H1 (cell line): ENCODE results near the gene CTAG2. TPM values are rescaled to one million over a fixed set of nuclear protein-coding genes. Genes with fewer than 3 reads are reported as not detected.

ENCODE experiments used
- CTCF ChIA-PET: fragments of 300-600 bp; sonication (Branson Sonifier 250); formaldehyde crosslinking; loops from one replicate; lab custom pipeline; 2021; ENCODE audit not compliant: partially characterized antibody; lab: Charles Lee
- POLR2A ChIA-PET: fragments of 300-600 bp; sonication (Branson Sonifier 250); formaldehyde crosslinking; loops from one replicate; lab custom pipeline; 2021; ENCODE audit warnings: inconsistent platforms; ENCODE audit not compliant: partially characterized antibody; lab: Charles Lee
- DNase-seq, 2 experiments: peaks; one replicate each; pipeline versions ENCODE4 v3.0.0 to v3.0.0-alpha.2; 2010 to 2022; ENCODE audit warnings: low spot score in 2 of 2, low read depth in 1 of 2, mixed read lengths in 1 of 2
- FAIRE-seq: peaks from 2 replicates; lab custom pipeline; 2011; peaks lifted over from hg19 to GRCh38; lab: Jason Lieb, UNC
- H2AFZ ChIP-seq: 2 replicates; pipeline ENCODE4 v1.8.1; 2012; ENCODE audit warnings: low read length, inconsistent platforms
- H2AK5ac ChIP-seq: 2 replicates; pipeline ENCODE4 v1.6.1; 2013; ENCODE audit warnings: low read depth, low read length
- H2BK120ac ChIP-seq: replicated peaks from 2 replicates; pipeline ENCODE3; 2013; ENCODE audit warnings: low read depth, low read length, inconsistent platforms
- H2BK12ac ChIP-seq: 2 replicates; pipeline ENCODE4 v1.6.1; 2013; ENCODE audit warnings: low read depth, low read length
- H2BK15ac ChIP-seq: 2 replicates; pipeline ENCODE4 v1.6.1; 2013; ENCODE audit warnings: low read length
- H2BK20ac ChIP-seq: 2 replicates; pipeline ENCODE4 v1.6.1; 2013; ENCODE audit warnings: low read length
- H2BK5ac ChIP-seq: 2 replicates; pipeline ENCODE4 v1.6.1; 2013; ENCODE audit warnings: low read depth, low read length
- H3K14ac ChIP-seq: 2 replicates; pipeline ENCODE4 v1.6.1; 2013; ENCODE audit warnings: inconsistent platforms; ENCODE audit not compliant: insufficient read length
- H3K18ac ChIP-seq: 2 replicates; pipeline ENCODE4 v1.6.1; 2013; ENCODE audit warnings: low read length; ENCODE audit errors: extremely low read depth
- H3K23ac ChIP-seq: 2 replicates; pipeline ENCODE4 v1.6.1; 2013; ENCODE audit warnings: inconsistent platforms; ENCODE audit not compliant: insufficient read length
- H3K23me2 ChIP-seq: 2 replicates; pipeline ENCODE4 v1.6.1; 2013; ENCODE audit warnings: low read depth, low read length
- H3K27ac ChIP-seq: 2 replicates; pipeline ENCODE4 v1.6.1; 2011; ENCODE audit warnings: low read depth, low read length, inconsistent platforms
- H3K27me3 ChIP-seq, 4 experiments: replicated peaks in 1 of 4; 1 replicate in 1 of 4; 2 replicates in 3 of 4; pipeline versions ENCODE4 v1.6.1 to v1.8.1; 2011 to 2013; ENCODE audit warnings: low read length in 3 of 4, mild to moderate bottlenecking in 3 of 4, inconsistent platforms in 2 of 4, mixed read lengths in 2 of 4, moderate library complexity in 1 of 4; ENCODE audit not compliant: control insufficient read depth in 3 of 4, insufficient read depth in 3 of 4; ENCODE audit errors: extremely low read depth in 1 of 4
- H3K36me3 ChIP-seq, 4 experiments: 2 replicates each; pipeline versions ENCODE4 v1.6.1 to v1.8.1; 2011 to 2013; ENCODE audit warnings: mild to moderate bottlenecking in 4 of 4, low read length in 3 of 4, moderate library complexity in 2 of 4, control low read depth in 1 of 4, inconsistent platforms in 1 of 4; ENCODE audit not compliant: insufficient read depth in 4 of 4, control insufficient read depth in 2 of 4
- H3K4ac ChIP-seq: replicated peaks from 2 replicates; pipeline ENCODE3; 2013; ENCODE audit warnings: low read length, low read depth, mixed read lengths, inconsistent platforms; ENCODE audit not compliant: insufficient read length
- H3K4me1 ChIP-seq, 4 experiments: replicated peaks in 1 of 4; 1 replicate in 1 of 4; 2 replicates in 3 of 4; pipeline versions ENCODE4 v1.6.1 to v1.8.1; 2011 to 2013; ENCODE audit warnings: low read length in 3 of 4, inconsistent platforms in 2 of 4, mixed read lengths in 1 of 4; ENCODE audit not compliant: insufficient read depth in 4 of 4, control insufficient read depth in 3 of 4
- H3K4me2 ChIP-seq, 2 experiments: 2 replicates each; pipeline versions ENCODE4 v1.6.1 to v1.8.1; 2011 to 2013; ENCODE audit warnings: low read depth in 2 of 2, low read length in 2 of 2, control low read depth in 1 of 2, inconsistent platforms in 1 of 2, mild to moderate bottlenecking in 1 of 2; ENCODE audit not compliant: insufficient read depth in 1 of 2
- H3K4me3 ChIP-seq, 4 experiments: fragments of 200-600, 300-600 bp in 1 of 4; sonication (generic), shearing (Covaris generic), sonication (Bioruptor Twin) in 1 of 4; 2 replicates each; pipeline versions ENCODE4 v1.5.1 to v1.8.1; 2011 to 2016; ENCODE audit warnings: low read length in 4 of 4, low read depth in 3 of 4, control low read depth in 2 of 4, inconsistent platforms in 2 of 4, mild to moderate bottlenecking in 2 of 4, mixed read lengths in 1 of 4, moderate library complexity in 1 of 4; ENCODE audit not compliant: insufficient read depth in 2 of 4; ENCODE audit errors: extremely low read depth in 1 of 4
- H3K56ac ChIP-seq: replicated peaks from 2 replicates; pipeline ENCODE3; 2013; ENCODE audit warnings: low read depth, mild to moderate bottlenecking, mixed read lengths, low read length, inconsistent platforms; ENCODE audit not compliant: insufficient read length
- H3K79me1 ChIP-seq: 2 replicates; pipeline ENCODE4 v1.6.1; 2013; ENCODE audit warnings: low read depth, low read length, control low read depth
- H3K79me2 ChIP-seq, 2 experiments: 2 replicates each; pipeline versions ENCODE4 v1.6.1 to v1.8.1; 2012 to 2013; ENCODE audit warnings: low read length in 2 of 2, mild to moderate bottlenecking in 2 of 2, inconsistent platforms in 1 of 2; ENCODE audit not compliant: insufficient read depth in 2 of 2, control insufficient read depth in 1 of 2
- H3K9ac ChIP-seq, 4 experiments: replicated peaks in 1 of 4; 1 replicate in 1 of 4; 2 replicates in 3 of 4; pipeline versions ENCODE4 v1.6.1 to v1.8.1; 2011 to 2013; ENCODE audit warnings: low read depth in 3 of 4, low read length in 3 of 4, control low read depth in 2 of 4, mild to moderate bottlenecking in 2 of 4, moderate library complexity in 2 of 4, inconsistent platforms in 1 of 4; ENCODE audit errors: extremely low read depth in 1 of 4
- H3K9me3 ChIP-seq, 2 experiments: 2 replicates each; pipeline versions ENCODE4 v1.6.1 to v1.8.1; 2012 to 2013; ENCODE audit warnings: mild to moderate bottlenecking in 2 of 2, moderate library complexity in 2 of 2, control low read depth in 1 of 2, inconsistent platforms in 1 of 2, low read depth in 1 of 2, low read length in 1 of 2, mixed read lengths in 1 of 2; ENCODE audit not compliant: insufficient read depth in 2 of 2
- H4K20me1 ChIP-seq, 2 experiments: replicated peaks in 1 of 2; 2 replicates each; pipeline versions ENCODE3 to v1.8.1; 2011 to 2013; ENCODE audit warnings: inconsistent platforms in 2 of 2, low read length in 2 of 2, mild to moderate bottlenecking in 1 of 2; ENCODE audit not compliant: insufficient read depth in 2 of 2, control insufficient read depth in 1 of 2
- H4K5ac ChIP-seq: 2 replicates; pipeline ENCODE4 v1.6.1; 2013; ENCODE audit warnings: low read length, low read depth, mixed read lengths, inconsistent platforms; ENCODE audit not compliant: insufficient read length
- H4K8ac ChIP-seq: 2 replicates; pipeline ENCODE4 v1.8.0; 2013; ENCODE audit warnings: mild to moderate bottlenecking, moderate library complexity, low read length, inconsistent platforms; ENCODE audit not compliant: insufficient read depth; ENCODE audit errors: extremely low read depth
- H4K91ac ChIP-seq: replicated peaks from 2 replicates; pipeline ENCODE3; 2013; ENCODE audit warnings: low read length, mixed read lengths, inconsistent platforms; ENCODE audit not compliant: insufficient read length
- KDM1A ChIP-seq: fragments of 200-600, 300-600 bp; sonication (generic); IDR thresholded peaks from 2 replicates; pipeline ENCODE4 v1.7.1; 2016; ENCODE audit warnings: mild to moderate bottlenecking, low read length, borderline replicate concordance
- KDM4A ChIP-seq: IDR thresholded peaks from one replicate; pipeline ENCODE4 v1.7.1; 2012; ENCODE audit warnings: low read depth, mild to moderate bottlenecking, moderate library complexity, low read length, inconsistent platforms; ENCODE audit not compliant: severe bottlenecking
- POLR2A ChIP-seq, 2 experiments: IDR thresholded peaks; 1 replicate in 1 of 2; 2 replicates in 1 of 2; pipeline ENCODE4 v1.6.1; 2011; ENCODE audit warnings: low read depth in 2 of 2, low read length in 2 of 2, mild to moderate bottlenecking in 2 of 2; ENCODE audit errors: control extremely low read depth in 1 of 2
- POLR2AphosphoS5 ChIP-seq: IDR thresholded peaks from 2 replicates; pipeline ENCODE4 v1.6.1; 2011; ENCODE audit warnings: low read depth, low read length
- TBP ChIP-seq: IDR thresholded peaks from 2 replicates; pipeline ENCODE4 v1.6.1; 2011; ENCODE audit warnings: low read depth, low read length, improper control_type of control experiment
- YY1 ChIP-seq: IDR thresholded peaks from 2 replicates; pipeline ENCODE4 v1.6.1; 2011; ENCODE audit warnings: low read depth, mild to moderate bottlenecking, low read length
- WGBS, 2 experiments: shearing (Covaris generic) in 1 of 2; methylation state at CpG; one replicate each; pipeline versions ENCODE4 v1.1.6 to v1.1.7; 2013 to 2015; ENCODE audit warnings: low lambda C conversion rate in 2 of 2, mixed read lengths in 2 of 2, inconsistent platforms in 1 of 2, low coverage in 1 of 2, missing lambda C conversion rate in 1 of 2; ENCODE audit not compliant: insufficient replicate concordance in 2 of 2, insufficient coverage in 1 of 2, insufficient read length in 1 of 2; ENCODE audit errors: extremely low coverage in 1 of 2, missing lambda C conversion rate in 1 of 2; 5-methylcytosine and 5-hydroxymethylcytosine counted together
- polyA plus RNA-seq, 7 experiments: library from polyadenylated mRNA; depleted of rRNA in 3 of 7; stranded (reverse) in 5 of 7; unstranded in 2 of 7; fragments of >200 nt in 5 of 7; fragments of 200-250 nt in 2 of 7; gene quantifications; 1 replicate in 5 of 7; 2 replicates in 1 of 7; 4 replicates in 1 of 7; pipeline versions ENCODE4 v1.2.1 to v1.2.3, GENCODE V29; 2011 to 2013; ENCODE audit warnings: missing spikeins in 2 of 7, mixed read lengths in 2 of 7
- total RNA-seq: library from RNA; stranded (reverse); fragmentation: NEBNext Ultra II Directional; extraction: Animal tissue kit (Norgen Biotek cat#: 25700); gene quantifications from 2 replicates; pipeline ENCODE4 v1.2.1, GENCODE V29; 2021

The CTAG2 gene
- total and polyA plus RNA-seq, 2 of the 8 experiments (the other 6 are each of a cell fraction or from before 2014, with no cell fraction given): not detected

GRCh38 chrX:154603438-154604430, 49.6 kb downstream of the CTAG2 start:
- Histone ChIP-seq H4K8ac (no peak overlapping the region), H3K79me1 (no peaks in the 10 kb centered on the region), H3K9ac (no peak overlapping the region), H4K5ac (no peak overlapping the region), H3K27ac (no peak overlapping the region), H3K27me3 (no peaks in the 10 kb centered on the region), H3K4me3 (no peak overlapping the region), H3K79me2 (no peaks in the 10 kb centered on the region), H3K56ac (no peak overlapping the region), H3K9me3 (no peaks in the 10 kb centered on the region; a peak in 1 of 4 replicates), H3K36me3 (no peaks in the 10 kb centered on the region), H2BK12ac (no peak overlapping the region), H3K4me1 (peaks cover 0 to 2% (median 0%) of the 10 kb centered on the region in 4 experiments; a peak in 1 of 7 replicates), H3K4me2 (no peak overlapping the region), H3K18ac (no peak overlapping the region), H2BK120ac (no peak overlapping the region), H3K23me2 (no peaks in the 10 kb centered on the region), H3K23ac (no peak overlapping the region), H4K20me1 (no peaks in the 10 kb centered on the region), H2BK5ac (no peak overlapping the region), H3K14ac (no peak overlapping the region), H2AK5ac (no peak overlapping the region), H3K4ac (no peak overlapping the region), H2BK20ac (no peak overlapping the region), H2BK15ac (no peak overlapping the region), H2AFZ (no peak overlapping the region), H4K91ac (no peak overlapping the region)
- FAIRE-seq: no peak
- CTCF ChIA-PET: interaction anchor here (0.9 to 1.3 kb wide), 2 partner anchors 8 to 9 kb away, joined by 3 read pairs; no protein-coding TSS in a partner anchor
- 91% methylated on average over 10 of the region's 13 CpGs; no CpG with 5 or more reads in 1 of the 2 experiments for WGBS, 2 experiments
- no peak for TF ChIP-seq POLR2AphosphoS5
- no peak for TF ChIP-seq TBP
- no peak for TF ChIP-seq YY1
- TF ChIP-seq POLR2A (IDR thresholded peaks at IDR 0.05; ENCODE audit: control extremely low read depth in 1 of 2, low read depth in 2 of 2, low read length in 2 of 2): no peak
- no peak for TF ChIP-seq KDM1A
- TF ChIP-seq KDM4A: no peak
- DNase-seq: no peak
- POLR2A ChIA-PET: no interaction called here
